GM12878 (cell line): ENCODE measurements around the gene SHLD1. TPM values are rescaled to one million over a fixed set of nuclear protein-coding genes. Genes with fewer than 3 reads are reported as not detected.

ENCODE experiments used
- IKZF1 ChIP-seq: fragments of 450-650 bp; conservative IDR thresholded peaks from 2 replicates; pipeline ENCODE4 v1.6.1; 2017; ENCODE audit warnings: antibody characterized with exemption, mild to moderate bottlenecking
- MEF2A ChIP-seq: IDR thresholded peaks from 2 replicates; pipeline ENCODE4 v1.6.1; 2011; ENCODE audit warnings: low read depth, mild to moderate bottlenecking, low read length, moderate library complexity; ENCODE audit not compliant: insufficient read depth
- MLLT1 ChIP-seq: fragments of 450-650 bp; IDR thresholded peaks from 2 replicates; pipeline ENCODE4 v1.6.1; 2016; ENCODE audit warnings: mild to moderate bottlenecking
- SMARCA5 ChIP-seq: fragments of 450-650 bp; IDR thresholded peaks from 2 replicates; pipeline ENCODE4 v1.6.1; 2017; ENCODE audit warnings: mild to moderate bottlenecking
- SPI1 ChIP-seq: IDR thresholded peaks from 2 replicates; pipeline ENCODE4 v1.6.1; 2011; ENCODE audit warnings: low read depth, mild to moderate bottlenecking, low read length, moderate library complexity, borderline replicate concordance; ENCODE audit not compliant: insufficient read depth
- YY1 ChIP-seq: IDR thresholded peaks from 2 replicates; pipeline ENCODE4 v1.6.1; 2011; ENCODE audit warnings: low read depth, mild to moderate bottlenecking, low read length
- ZBTB40 ChIP-seq: fragments of 450-650 bp; IDR thresholded peaks from 2 replicates; pipeline ENCODE4 v1.6.1; 2016; ENCODE audit warnings: mild to moderate bottlenecking, moderate library complexity, borderline replicate concordance
- polyA plus RNA-seq, 11 experiments: library from polyadenylated mRNA; depleted of rRNA in 4 of 11; unstranded in 6 of 11; stranded (reverse) in 5 of 11; fragments of >200 nt; fragmentation: Nextera tagmentation in 4 of 11; fragmentation: Illumina TruSeq in 1 of 11; extraction: Ambion mirVana in 4 of 11; extraction: Trizol in 1 of 11; gene quantifications; 1 replicate in 1 of 11; 2 replicates in 10 of 11; pipeline versions ENCODE4 v1.2.1 to v1.2.3, GENCODE V29; 2011 to 2016; ENCODE audit warnings: inconsistent platforms in 2 of 11, missing spikeins in 2 of 11, low read depth in 1 of 11
- total RNA-seq, 4 experiments: library from RNA; depleted of rRNA in 3 of 4; stranded (reverse); fragments of >200 nt in 3 of 4; fragmentation: Illumina TruSeq in 1 of 4; extraction: Trizol in 1 of 4; gene quantifications; 2 replicates each; pipeline versions ENCODE4 v1.2.1 to v1.2.3, GENCODE V29; 2013 to 2021
- TF ChIP-seq, protein P1 (sequence below): fragments of 150-350 bp; IDR thresholded peaks from 2 replicates; pipeline ENCODE4 v1.6.1; 2016; ENCODE audit warnings: low read depth, low read length
- TF ChIP-seq, protein P2 (sequence below): fragments of 450-650 bp; IDR thresholded peaks from 2 replicates; pipeline ENCODE4 v1.6.1; 2017; ENCODE audit warnings: low read depth, mild to moderate bottlenecking, moderate library complexity

Gene SHLD1
- total and polyA plus RNA-seq, 10 of the 15 experiments (the other 5 are each of a cell fraction or from before 2014, with no cell fraction given), result 10.8 to 70.9 (median 25.4) TPM

GRCh38 chr20:5845681-5846615, 95.7 kb downstream of the SHLD1 start (continued):
- TF ChIP-seq, protein P1, sequence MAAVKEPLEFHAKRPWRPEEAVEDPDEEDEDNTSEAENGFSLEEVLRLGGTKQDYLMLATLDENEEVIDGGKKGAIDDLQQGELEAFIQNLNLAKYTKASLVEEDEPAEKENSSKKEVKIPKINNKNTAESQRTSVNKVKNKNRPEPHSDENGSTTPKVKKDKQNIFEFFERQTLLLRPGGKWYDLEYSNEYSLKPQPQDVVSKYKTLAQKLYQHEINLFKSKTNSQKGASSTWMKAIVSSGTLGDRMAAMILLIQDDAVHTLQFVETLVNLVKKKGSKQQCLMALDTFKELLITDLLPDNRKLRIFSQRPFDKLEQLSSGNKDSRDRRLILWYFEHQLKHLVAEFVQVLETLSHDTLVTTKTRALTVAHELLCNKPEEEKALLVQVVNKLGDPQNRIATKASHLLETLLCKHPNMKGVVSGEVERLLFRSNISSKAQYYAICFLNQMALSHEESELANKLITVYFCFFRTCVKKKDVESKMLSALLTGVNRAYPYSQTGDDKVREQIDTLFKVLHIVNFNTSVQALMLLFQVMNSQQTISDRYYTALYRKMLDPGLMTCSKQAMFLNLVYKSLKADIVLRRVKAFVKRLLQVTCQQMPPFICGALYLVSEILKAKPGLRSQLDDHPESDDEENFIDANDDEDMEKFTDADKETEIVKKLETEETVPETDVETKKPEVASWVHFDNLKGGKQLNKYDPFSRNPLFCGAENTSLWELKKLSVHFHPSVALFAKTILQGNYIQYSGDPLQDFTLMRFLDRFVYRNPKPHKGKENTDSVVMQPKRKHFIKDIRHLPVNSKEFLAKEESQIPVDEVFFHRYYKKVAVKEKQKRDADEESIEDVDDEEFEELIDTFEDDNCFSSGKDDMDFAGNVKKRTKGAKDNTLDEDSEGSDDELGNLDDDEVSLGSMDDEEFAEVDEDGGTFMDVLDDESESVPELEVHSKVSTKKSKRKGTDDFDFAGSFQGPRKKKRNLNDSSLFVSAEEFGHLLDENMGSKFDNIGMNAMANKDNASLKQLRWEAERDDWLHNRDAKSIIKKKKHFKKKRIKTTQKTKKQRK, result no peak
- TF ChIP-seq, protein P2, sequence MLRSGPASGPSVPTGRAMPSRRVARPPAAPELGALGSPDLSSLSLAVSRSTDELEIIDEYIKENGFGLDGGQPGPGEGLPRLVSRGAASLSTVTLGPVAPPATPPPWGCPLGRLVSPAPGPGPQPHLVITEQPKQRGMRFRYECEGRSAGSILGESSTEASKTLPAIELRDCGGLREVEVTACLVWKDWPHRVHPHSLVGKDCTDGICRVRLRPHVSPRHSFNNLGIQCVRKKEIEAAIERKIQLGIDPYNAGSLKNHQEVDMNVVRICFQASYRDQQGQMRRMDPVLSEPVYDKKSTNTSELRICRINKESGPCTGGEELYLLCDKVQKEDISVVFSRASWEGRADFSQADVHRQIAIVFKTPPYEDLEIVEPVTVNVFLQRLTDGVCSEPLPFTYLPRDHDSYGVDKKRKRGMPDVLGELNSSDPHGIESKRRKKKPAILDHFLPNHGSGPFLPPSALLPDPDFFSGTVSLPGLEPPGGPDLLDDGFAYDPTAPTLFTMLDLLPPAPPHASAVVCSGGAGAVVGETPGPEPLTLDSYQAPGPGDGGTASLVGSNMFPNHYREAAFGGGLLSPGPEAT, result peak; percentile 50; the same call in 1 of the 2 replicates
- TF ChIP-seq ZBTB40 (peak; percentile 49; the same call in 1 of the 2 replicates), YY1 (no peak), MLLT1 (peak; percentile 84), IKZF1 (peak; percentile 78), MEF2A (no peak), SPI1 (peak; percentile 20; the same call in 1 of the 2 replicates), SMARCA5 (no peak)
